Stimulated activated CD4-positive, alpha-beta T cell treated with anti-CD3 and anti-CD28 coated beads, Interleukin-15, amount 100 ng/mL, for 1 hour (primary cell): ENCODE results near the gene MATR3.
"Not testable (repeated sequence)": the region's sequence is repeated elsewhere in the genome, so short reads cannot be mapped to it uniquely, and the experiment has no call there.

Experiments used
- DNase-seq, 2 donors: peaks; one replicate each; pipeline ENCODE4 v3.0.0-alpha.2; 2020; ENCODE audit warnings: low read depth in 1 of 2, low spot score in 1 of 2

The MATR3 gene

GRCh38 chr5:139347863-139348262 lies 54.3 kb downstream of the MATR3 start:
- not testable (repeated sequence) for DNase-seq

- no peak for DNase-seq
Observed at GRCh38 chr5:139354186-139354585, 60.6 kb downstream of the MATR3 start.

- DNase-seq, result not testable (repeated sequence)
Observed at GRCh38 chr5:139355900-139356299, 62.4 kb downstream of the MATR3 start.

- no peak for DNase-seq
Observed at GRCh38 chr5:139358064-139358463, 64.5 kb downstream of the MATR3 start.

- DNase-seq, result no peak
Observed at GRCh38 chr5:139360384-139360783, 66.8 kb downstream of the MATR3 start.

- no peak for DNase-seq
Observed at GRCh38 chr5:139361835-139362429, 68.4 kb downstream of the MATR3 start.

GRCh38 chr5:139363937-139364336 lies 70.4 kb downstream of the MATR3 start:
- DNase-seq, result no peak

GRCh38 chr5:139364466-139364865 lies 70.9 kb downstream of the MATR3 start:
- DNase-seq, result no peak

GRCh38 chr5:139368613-139369012 lies 75.1 kb downstream of the MATR3 start:
- DNase-seq, result no peak

GRCh38 chr5:139369181-139369580 lies 75.6 kb downstream of the MATR3 start:
- no peak for DNase-seq

GRCh38 chr5:139371482-139372435 lies 78.2 kb downstream of the MATR3 start:
- DNase-seq, result no peak

- no peak for DNase-seq
Observed at GRCh38 chr5:139374909-139375308, 81.4 kb downstream of the MATR3 start.

GRCh38 chr5:139376364-139376763 lies 82.8 kb downstream of the MATR3 start:
- no peak for DNase-seq

- no peak for DNase-seq
Observed at GRCh38 chr5:139377226-139377625, 83.7 kb downstream of the MATR3 start.

GRCh38 chr5:139378101-139378825 lies 84.7 kb downstream of the MATR3 start:
- DNase-seq, result no peak

- no peak for DNase-seq
Observed at GRCh38 chr5:139378941-139379361, 85.4 kb downstream of the MATR3 start.

- no peak for DNase-seq
Observed at GRCh38 chr5:139379626-139380449, 86.3 kb downstream of the MATR3 start.
